Measurements from ENCODE around the gene VIPR1.
"Not testable (repeated sequence)": the region's sequence is repeated elsewhere in the genome, so short reads cannot be mapped to it uniquely, and the experiment has no call there.

The VIPR1 gene

DNA sequence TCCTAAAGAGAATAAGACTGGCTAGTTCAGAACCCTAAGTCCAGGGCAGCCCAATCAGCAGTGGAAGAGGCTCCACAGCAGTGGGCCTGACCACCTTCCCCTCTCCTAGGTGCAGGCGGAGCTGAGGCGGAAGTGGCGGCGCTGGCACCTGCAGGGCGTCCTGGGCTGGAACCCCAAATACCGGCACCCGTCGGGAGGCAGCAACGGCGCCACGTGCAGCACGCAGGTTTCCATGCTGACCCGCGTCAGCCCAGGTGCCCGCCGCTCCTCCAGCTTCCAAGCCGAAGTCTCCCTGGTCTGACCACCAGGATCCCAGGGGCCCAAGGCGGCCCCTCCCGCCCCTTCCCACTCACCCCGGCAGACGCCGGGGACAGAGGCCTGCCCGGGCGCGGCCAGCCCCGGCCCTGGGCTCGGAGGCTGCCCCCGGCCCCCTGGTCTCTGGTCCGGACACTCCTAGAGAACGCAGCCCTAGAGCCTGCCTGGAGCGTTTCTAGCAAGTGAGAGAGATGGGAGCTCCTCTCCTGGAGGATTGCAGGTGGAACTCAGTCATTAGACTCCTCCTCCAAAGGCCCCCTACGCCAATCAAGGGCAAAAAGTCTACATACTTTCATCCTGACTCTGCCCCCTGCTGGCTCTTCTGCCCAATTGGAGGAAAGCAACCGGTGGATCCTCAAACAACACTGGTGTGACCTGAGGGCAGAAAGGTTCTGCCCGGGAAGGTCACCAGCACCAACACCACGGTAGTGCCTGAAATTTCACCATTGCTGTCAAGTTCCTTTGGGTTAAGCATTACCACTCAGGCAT lies 33.7 kb downstream of the VIPR1 start:
- no peak for DNase-seq (ENCODE audit: low read depth)

DNA sequence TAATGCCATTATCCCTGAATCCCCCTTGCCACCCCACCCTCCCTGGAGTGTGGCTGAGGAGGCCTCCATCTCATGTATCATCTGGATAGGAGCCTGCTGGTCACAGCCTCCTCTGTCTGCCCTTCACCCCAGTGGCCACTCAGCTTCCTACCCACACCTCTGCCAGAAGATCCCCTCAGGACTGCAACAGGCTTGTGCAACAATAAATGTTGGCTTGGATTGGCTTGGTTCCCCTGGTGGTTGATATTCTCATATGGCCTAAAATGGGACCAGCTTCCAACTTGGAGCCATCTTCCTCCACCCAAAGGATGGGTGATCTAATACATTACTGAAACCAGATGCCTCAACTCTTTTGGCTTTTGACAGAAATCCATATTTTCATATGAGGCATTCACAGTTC lies 34.9 kb downstream of the VIPR1 start:
- DNase-seq (ENCODE audit: low read depth) = no peak

DNA sequence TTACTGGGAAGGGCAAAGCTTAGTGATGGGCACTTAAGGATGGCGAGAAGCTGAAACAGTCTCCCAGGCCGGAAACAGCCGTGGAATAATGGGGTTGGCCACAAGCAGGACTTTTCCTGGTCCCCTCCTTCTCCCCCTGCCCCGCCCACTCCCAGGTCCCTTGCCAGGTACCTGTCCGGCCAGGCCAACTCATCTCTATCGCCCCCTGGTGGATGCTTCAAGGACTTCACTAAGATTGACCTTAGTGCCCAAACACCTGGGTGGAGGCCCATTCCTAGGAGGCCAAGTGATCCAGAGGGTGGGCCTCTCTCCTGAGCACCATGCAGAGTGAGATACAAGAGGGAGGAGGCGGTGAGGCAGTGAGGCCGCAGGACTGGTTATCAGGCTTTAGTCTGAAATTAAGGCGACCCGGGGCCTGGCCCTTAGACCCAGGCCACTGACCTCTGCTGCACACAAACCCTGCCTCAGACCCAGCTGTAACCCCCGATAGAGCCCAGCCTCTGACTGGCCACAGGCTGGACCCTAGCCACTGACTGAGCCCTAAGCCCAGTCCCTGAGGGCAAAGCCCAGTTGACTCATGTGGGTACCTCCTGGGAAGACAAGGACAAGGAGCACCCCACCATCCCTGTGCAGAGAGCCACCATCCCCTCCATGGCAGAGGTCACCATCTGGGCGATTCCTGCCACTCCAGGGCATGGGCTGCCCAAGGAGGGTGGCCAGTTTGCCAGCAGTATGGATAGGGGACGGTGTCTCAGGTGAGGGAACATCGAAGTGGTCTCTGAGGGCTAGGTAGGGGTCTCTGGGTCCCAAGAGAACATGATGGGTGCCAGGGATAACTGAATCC lies 37.6 kb downstream of the VIPR1 start:
- DNase-seq (ENCODE audit: low read depth) = no peak

DNA sequence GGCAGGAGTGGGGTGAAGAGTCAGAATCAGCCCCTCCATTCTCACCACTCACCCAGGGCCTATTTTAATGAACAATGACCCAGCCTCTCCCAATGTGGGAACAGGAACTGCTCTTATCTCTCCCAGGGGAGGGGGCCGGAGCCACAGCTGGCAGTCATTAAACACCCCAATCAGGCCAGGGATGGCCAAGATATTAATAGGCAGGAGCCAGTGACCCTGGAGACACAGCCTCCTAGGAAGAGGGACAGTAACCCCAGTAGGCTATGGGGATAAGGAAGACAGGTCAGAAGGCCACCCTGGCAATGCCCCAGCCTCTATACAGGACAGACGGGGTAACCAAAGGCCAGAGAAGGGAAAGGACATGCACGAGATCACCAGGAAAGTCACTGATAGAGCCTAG lies 38.6 kb downstream of the VIPR1 start:
- no peak for DNase-seq (ENCODE audit: low read depth)

DNA sequence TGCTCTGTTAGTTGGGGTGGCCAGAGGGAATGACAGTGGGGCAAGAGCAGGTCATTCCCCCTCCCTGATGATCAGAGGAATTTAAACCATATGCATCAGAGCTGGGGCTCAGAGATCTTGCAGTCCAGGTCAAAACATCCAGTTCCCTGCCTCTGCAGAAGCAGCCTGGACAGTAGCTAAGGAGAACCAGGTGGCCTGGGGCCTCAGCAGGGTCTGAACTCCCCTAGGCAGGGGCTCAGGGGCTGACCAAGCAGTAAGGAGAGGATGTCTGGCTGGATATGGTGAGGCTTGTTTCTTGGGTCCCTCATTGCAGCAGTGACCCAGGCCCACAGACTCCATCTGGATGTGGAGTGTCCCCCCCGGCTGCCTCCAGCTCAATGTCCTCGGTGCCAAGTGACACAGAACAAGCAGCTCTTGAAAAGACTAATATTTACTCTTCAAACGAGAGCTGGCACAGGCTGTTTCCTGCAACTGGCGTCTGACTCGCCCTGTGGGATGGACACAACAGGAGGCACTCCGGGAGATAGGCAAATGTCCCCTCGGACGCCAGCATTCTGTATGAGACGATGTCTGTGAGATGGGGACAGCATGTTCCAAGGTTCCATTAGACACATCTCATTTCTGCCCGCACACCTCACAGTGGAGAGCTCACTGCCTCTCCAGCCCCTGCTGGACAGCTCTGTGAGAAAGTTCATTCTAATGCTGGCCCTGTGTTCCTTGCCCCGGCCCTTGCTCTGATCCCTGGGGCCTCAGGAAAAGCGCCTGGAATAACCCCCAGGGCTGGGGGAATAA lies 42.2 kb downstream of the VIPR1 start:
- no peak for DNase-seq (ENCODE audit: low read depth)

DNA sequence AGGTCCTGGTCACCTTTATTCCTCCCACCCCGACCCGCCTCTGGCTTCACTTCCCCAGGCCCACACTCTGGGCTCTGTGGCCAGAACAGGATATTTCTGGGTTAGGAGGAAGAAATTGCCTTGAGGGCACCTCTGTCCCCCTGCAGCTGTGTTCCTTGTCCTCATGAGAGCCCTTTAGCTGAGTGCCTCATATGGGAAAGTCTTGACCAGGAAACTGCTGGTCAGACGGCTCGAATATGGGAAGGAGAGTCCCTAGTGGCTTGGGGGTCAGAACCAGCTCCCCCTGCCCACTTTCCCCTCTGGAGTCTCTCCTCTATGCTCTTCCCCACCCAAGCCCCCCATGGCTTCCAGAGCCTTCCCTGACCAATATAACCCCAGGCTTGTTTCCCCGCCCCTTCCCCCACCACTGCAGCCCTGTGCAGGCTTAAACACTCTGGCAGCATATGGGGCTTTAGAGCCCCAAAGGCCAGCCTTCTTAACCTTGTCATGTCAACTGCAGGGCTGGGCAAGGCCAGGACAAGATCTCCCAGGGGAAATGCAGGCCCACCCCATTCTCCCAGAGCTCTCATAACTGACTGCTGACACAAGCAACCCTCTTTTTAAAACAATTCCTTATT lies 42.9 kb downstream of the VIPR1 start:
- DNase-seq (ENCODE audit: low read depth) = no peak

DNA sequence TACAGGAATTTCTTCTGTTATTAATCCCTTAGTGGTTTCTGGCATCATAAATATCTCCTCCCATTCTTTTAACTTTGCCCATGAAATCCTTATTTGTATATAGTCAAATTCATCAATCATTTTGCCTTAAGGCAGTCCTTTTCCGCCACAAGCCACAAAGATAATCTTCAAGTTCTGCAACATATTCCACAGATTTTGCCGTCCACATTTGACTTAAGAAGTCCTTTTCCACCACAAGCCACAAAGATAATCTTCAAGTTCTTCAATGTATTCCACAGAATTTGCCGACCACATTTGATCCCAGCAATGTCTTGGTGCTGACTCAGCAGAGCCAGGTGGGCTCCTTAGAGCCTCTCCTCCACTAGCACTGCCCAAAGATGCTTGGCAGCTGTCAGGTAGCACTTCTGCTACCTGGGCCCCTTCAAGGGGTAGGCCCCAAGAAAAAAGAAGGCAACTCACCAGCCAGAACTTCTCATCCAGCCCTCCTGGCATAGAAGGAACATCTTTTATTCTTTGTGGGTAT lies 44.3 kb downstream of the VIPR1 start:
- no peak for DNase-seq (ENCODE audit: low read depth)

DNA sequence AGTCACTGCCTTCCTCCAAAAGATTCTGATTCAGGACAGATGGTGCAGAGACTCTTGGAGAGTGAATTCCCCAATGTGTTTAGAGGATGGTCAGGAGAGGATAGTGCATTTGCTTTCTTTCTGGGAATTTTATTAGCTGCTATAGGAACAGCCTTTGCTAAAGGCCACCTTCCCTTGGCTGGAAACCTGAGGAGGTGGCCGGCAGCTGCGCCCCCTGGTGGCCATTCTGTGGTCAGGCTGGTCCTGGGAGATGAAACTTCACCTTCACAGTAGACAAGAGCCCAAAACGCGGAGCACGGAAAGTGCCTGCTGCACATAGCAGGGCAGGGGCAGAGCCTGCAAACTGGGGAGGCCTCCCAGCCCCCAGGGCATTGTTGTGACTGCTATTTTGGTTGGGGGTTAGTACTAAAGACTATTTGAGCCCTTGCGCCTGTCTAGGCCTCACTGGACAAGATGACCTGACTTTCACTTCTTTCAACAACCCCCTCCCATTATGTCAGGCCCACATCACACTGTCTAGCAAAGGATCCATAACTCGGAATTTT lies 45.0 kb downstream of the VIPR1 start:
- DNase-seq (ENCODE audit: low read depth) = peak; percentile 24

DNA sequence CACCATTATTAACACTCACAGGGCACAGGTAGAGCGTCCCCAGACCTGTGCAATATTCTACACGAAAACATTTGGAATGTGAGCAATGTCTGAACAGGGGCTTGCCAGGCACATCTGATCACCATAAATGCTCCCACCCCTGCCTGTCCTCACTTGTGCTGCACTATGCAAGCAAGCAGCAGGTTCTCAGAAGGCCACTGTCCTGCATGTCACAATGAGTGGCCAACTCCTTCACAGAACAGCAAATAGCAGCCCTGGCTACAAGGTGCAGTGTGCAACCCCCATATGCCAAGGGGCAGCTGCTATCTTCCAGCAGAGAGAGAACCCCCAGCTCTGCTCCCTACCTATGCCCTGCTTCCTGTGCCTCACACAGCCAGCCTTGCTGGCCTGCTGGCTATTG lies 46.7 kb downstream of the VIPR1 start:
- no peak for DNase-seq (ENCODE audit: low read depth)

DNA sequence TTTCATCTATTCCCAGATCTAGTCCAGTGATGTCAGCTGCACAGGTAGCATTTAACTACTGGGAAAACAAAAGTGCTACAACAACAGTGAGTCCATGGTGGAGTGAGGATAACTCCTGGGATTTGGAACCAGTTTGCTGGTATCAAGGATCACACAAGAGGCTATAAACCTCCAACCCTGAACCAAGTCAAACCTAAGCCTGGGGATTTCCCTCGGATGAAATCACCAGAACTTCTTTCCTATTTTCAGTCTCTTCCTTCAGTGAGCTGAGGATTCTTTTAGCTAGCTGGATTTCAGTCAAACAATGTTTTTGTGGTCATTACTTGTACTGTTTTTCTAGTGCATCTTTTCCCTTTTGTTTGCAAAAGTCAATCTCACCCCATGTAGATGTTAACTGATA lies 47.8 kb downstream of the VIPR1 start:
- DNase-seq (ENCODE audit: low read depth) = no peak

DNA sequence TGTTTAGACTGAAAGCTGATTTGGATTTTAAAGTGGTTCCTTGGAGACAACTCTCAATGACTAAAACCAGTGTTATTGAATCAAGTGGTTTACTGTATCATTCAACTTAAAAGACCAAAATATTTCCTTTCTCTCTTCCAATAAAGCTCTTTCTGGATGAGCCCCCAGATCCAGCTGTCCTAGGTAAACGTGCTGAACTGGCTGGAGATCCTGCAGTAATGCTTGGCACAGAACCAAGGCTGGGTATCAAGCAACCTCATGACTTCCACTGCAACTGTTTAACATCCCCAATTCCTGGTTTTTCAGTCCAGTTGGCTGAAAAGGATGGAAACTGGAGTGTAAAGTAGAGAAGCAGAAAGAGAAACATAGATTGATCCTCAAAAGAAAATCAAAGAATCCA lies 50.4 kb downstream of the VIPR1 start:
- DNase-seq (ENCODE audit: low read depth) = no peak

DNA sequence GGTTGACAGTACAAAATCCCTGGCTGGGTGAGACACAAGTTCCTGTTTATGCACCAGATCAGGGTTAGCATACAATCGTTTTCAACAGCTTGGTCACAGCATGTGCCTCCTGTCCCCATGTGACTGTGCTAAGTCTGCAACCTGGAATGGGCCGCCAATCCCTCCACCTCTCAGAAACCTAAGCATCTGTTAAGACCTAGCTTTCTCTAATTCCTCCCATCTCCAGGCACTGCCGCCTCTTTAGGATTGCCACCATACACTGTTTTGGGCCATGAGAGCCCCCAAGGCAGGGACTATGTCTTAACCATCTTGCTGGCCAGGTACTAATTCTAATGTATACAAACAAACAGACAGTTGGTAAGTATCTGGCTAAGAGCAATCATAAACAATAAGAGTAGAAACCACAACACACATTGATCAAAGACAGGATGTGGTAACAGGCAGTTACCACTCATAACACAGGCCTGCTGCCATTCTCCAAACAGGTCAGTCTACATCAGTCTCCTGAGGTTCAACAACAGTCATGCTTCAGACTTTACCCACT lies 53.7 kb downstream of the VIPR1 start:
- DNase-seq (ENCODE audit: low read depth) = no peak

DNA sequence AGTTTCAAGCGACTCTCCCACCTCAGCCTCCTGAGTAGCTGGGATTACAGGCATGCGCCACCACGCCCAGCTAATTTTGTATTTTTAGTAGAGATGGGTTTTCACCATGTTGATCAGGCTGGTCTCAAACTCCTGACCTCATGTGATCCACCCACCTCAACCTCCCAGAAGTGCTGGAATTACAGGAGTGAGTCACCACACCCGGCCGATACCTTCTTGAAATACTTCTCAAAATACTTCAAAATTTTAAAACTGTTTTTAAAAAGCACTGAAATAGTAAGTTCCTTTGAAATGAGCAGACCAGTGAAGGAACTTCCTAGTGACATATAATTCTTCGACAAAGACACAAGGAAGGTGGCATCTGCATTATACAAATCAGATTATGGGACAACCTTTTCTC lies 54.4 kb downstream of the VIPR1 start:
- DNase-seq (ENCODE audit: low read depth) = not testable (repeated sequence)

DNA sequence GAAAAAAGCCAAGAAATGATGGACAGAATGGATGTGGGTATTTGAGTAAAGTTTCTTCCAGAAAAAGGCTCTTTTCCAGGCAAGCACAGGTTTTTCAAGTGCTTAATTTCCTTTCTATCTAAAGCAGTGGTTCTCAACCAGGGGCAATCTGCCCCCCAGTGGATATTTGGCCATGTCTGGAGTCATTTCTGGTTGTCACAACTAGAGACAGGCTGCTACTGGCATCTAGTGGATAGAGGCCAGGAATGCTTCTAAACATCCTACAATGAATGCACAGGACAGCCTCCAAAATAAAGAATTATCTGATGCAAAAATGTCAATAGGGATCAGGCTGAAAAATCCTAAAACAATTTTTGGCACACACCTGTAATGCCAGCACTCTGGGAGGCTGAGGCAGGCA lies 55.4 kb downstream of the VIPR1 start:
- DNase-seq (ENCODE audit: low read depth) = no peak

DNA sequence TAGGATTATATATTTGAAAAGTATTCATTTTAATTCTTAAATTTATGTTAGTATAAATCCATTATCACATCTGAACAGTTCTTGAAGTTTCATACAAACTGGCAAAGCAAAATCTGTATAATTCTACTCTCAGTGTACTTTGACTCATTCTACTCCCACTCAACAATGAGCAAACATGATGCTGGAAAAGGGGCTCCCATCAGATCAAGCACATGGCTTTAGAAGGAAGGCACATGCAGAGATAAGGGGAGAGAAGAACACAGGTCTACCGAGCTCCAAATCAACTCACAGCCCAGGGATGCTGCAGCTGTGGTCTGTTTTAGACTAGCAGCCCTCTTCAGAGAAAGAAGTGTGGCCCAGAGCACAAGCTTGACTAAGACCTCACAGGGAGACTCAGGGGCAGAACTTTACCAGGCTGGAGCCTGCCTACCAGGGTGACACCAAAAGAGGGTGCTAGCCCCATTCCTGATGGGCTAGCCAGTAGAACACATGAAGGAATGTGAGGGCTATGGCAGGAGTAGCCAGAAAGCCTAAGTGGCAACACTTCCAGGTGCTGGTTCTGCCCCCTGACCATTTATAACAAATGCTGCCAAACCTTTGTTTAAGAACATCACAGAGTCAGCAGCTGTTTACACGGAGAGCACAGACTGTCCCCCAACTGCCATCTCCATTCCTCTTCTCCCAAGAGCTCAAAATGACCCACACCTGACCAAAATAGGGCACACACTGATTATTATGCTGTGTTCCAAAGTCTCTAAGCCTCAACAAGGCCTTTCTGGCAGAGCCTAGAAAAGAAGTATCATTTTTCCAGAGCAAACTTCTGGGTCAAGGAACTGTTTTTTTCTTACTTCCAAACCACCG lies 59.8 kb downstream of the VIPR1 start:
- DNase-seq (ENCODE audit: low read depth) = no peak

DNA sequence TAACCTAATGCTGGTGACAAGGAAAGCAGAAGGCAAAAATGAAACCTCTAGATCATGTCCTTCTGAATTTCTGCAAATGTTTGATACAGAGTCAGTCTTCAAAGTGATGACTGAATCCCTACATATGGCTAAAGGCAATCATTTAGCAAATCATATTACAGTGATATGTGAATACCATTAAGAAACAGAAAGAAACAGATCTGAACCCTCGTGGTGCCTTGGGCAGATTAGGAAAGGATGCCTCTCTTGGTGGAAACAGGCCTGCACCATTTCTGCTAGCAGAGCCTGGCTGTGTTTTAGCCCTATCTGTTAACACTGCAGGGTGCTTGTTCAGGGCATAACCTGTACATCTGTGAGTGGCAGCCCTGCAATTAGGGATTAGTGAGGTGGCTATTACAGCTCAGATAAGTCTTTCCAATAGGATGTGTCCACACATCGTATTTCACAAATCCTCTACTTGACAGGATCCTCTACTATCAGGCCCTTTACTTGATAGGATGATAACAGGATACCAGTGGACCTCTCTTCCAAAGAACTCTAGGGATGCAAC lies 67.2 kb downstream of the VIPR1 start:
- DNase-seq (ENCODE audit: low read depth) = no peak

DNA sequence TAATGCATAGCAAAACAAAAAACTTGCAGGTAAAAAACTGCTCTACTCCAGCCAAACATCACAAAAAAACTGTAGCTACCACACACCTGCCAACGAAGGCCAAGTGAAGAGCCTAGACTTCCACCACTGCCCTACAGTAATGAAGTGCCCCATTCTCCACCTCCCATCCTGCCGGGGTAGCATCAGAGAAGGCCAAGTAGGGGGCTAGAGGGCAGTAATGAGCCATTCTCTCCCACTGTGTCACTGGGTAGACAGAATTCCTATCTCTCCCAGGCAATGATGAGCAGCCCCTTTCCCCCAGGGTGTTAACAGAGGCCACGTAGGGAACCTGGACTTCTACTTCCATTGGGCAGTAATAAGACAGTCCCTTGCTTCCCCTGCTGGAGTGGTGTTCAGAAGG lies 69.8 kb downstream of the VIPR1 start:
- no peak for DNase-seq (ENCODE audit: low read depth)

DNA sequence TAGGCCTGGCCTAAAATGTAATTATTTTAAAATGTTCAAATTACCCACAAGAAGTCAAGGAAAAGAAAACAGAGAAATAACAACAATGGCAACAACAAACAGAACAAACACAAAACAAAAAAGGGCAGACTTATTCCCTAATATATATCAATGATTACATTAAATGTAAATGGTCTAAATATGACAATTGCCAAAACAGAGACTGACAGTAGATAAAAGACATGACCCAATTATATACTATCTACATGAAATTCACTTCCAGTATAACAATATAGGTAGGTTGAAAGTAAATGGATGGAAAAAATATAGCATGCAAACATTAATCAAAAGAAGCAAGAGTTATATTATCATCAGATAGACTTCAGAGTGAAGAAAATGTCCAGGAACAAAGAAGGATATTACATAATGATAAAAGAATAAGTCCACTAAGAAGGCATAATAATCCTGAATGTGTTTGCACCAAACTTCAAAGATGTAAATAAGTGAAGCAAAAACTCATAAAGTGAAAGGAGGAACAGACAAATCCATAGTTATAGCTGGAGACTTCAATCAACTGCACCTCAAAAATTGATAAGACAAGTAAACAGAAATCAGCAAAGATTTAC lies 72.8 kb downstream of the VIPR1 start:
- DNase-seq (ENCODE audit: low read depth) = no peak

DNA sequence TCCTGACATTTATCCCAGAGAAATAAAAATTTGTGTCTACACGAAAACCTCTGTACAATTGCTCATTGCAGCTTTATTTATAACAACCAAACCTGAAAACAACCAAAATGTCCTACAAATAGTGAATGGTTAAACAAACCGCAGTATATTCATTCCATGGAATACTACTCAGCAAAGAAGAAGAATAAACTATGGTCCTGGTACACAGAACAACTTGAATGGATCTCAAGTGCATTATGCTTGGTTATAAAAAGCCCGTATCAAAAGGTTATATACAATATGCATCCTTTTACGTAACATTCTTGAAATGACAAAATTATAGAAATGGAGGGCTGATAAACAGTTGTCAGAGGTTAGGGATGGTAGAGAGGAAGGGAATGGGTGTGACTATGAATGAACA lies 75.6 kb downstream of the VIPR1 start:
- DNase-seq (ENCODE audit: low read depth) = no peak

DNA sequence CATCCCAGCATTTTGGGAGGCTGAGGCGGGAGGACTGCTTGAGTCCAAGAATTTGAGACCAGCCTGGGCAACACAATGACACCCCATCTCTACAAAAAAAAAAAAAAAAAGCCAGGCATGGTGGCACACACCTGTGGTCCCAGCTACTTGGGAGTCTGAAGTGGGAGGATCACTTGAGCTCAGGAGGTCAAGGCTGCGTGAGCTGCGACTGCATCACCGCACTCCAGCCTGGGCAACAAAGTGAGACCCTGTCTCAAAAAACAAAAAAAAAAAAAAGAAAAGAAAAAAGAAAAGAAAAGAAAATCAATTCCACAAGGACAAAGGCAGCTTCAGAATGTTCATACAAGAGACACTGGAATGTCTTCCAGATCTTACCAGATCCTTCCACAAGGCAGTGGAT lies 76.9 kb downstream of the VIPR1 start:
- DNase-seq (ENCODE audit: low read depth) = not testable (repeated sequence)

Measured in stimulated activated CD8-positive, alpha-beta memory T cell treated with anti-CD3 and anti-CD28 coated beads, Interleukin-12 subunit alpha, Interleukin-12 subunit beta, amount 100 ng/mL, for 4 hours (primary cell).